ENCODE measurements around the gene PRKAR1B.

GRCh38 chr7:552868-553635 lies 174.0 kb downstream of the PRKAR1B start:
- TF ChIP-seq CTCF (conservative IDR thresholded peaks at IDR 0.05; ENCODE audit: low read length) (no peak), EZH2phosphoT487 (IDR thresholded peaks at IDR 0.05; ENCODE audit: borderline replicate concordance) (no peak)

All from Loucy (cell line).